Mammary epithelial cell (primary cell): ENCODE results near the gene TWSG1.
"Not testable (repeated sequence)": the region's sequence is repeated elsewhere in the genome, so short reads cannot be mapped to it uniquely, and the experiment has no call there.

Source experiments
- EZH2 ChIP-seq: IDR thresholded peaks from 2 replicates; pipeline ENCODE4 v1.6.1; 2012; ENCODE audit warnings: low read length, inconsistent platforms, borderline replicate concordance
- TF ChIP-seq, protein P1 (sequence below), 2 donors: IDR thresholded peaks in 1 of 2; conservative IDR thresholded peaks in 1 of 2; 2 replicates each; pipeline ENCODE4 v1.5.1; 2011 to 2012; ENCODE audit warnings: inconsistent platforms in 2 of 2, low read length in 2 of 2, mild to moderate bottlenecking in 2 of 2, control low read depth in 1 of 2, low read depth in 1 of 2; ENCODE audit not compliant: insufficient read depth in 1 of 2; ENCODE audit errors: extremely low read depth in 1 of 2

DNA sequence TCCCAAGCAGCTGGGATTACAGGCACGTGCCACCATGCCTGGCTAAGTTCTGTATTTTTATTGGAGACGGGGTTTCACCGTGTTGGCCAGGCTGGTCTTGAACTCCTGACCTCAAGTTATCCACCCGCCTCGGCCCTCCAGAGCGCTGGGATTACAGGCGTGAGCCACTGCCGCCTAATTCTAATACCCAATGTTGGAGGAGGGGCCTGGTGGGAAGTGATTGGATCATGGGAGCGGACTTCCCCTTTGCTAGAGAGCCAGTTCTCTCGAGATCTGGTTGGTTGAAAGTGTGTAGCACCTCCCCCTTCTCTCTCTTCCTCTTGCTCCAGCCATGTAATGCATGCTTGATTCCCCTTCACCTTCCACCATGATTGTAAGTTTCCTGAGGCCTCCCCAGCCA is 98.5 kb downstream of the TWSG1 start:
- TF ChIP-seq, protein P1, sequence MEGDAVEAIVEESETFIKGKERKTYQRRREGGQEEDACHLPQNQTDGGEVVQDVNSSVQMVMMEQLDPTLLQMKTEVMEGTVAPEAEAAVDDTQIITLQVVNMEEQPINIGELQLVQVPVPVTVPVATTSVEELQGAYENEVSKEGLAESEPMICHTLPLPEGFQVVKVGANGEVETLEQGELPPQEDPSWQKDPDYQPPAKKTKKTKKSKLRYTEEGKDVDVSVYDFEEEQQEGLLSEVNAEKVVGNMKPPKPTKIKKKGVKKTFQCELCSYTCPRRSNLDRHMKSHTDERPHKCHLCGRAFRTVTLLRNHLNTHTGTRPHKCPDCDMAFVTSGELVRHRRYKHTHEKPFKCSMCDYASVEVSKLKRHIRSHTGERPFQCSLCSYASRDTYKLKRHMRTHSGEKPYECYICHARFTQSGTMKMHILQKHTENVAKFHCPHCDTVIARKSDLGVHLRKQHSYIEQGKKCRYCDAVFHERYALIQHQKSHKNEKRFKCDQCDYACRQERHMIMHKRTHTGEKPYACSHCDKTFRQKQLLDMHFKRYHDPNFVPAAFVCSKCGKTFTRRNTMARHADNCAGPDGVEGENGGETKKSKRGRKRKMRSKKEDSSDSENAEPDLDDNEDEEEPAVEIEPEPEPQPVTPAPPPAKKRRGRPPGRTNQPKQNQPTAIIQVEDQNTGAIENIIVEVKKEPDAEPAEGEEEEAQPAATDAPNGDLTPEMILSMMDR (conservative IDR thresholded peaks at IDR 0.05 in 1 of 2, IDR thresholded peaks at IDR 0.05 in 1 of 2; ENCODE audit: extremely low read depth in 1 of 2, insufficient read depth in 1 of 2, low read depth in 1 of 2, low read length in 2 of 2): not testable (repeated sequence)
- TF ChIP-seq EZH2: not testable (repeated sequence)
